Panc1 (cell line): Measurements from ENCODE around the gene DHPS. TPM values are rescaled to one million over a fixed set of nuclear protein-coding genes. Genes with fewer than 3 reads are reported as not detected.

ENCODE experiments used
- ATAC-seq: fragments of 200-7000 bp; cut with Tn5 transposase; 2 replicates; pipeline ENCODE4 v1.9.1; 2020; ENCODE audit warnings: mild to moderate bottlenecking, moderate library complexity
- BruUV-seq: library from RNA; stranded (reverse); fragments of 400-500 nt; replicated peaks from 2 replicates; lab custom pipeline; 2021; lab: Mats Ljungman, UMichigan
- CTCF ChIA-PET: fragments of 300-600 bp; sonication (Branson Sonifier 250); formaldehyde crosslinking; loops from one replicate; lab custom pipeline; 2022; ENCODE audit warnings: antibody characterized with exemption; lab: Charles Lee
- POLR2A ChIA-PET: fragments of 300-600 bp; sonication (Branson Sonifier 250); formaldehyde crosslinking; loops from one replicate; lab custom pipeline; 2022; ENCODE audit warnings: antibody characterized with exemption; lab: Charles Lee
- DNase-seq: peaks from one replicate; pipeline ENCODE4 v3.0.0-alpha.2; 2010; ENCODE audit warnings: low read depth, low spot score
- H3K27ac ChIP-seq: 2 replicates; pipeline ENCODE4 v1.5.1; 2011; ENCODE audit warnings: mild to moderate bottlenecking, low read length, inconsistent platforms
- H3K27me3 ChIP-seq: fragments of 200-500 bp; sonication (Bioruptor generic); 2 replicates; pipeline ENCODE4 v1.6.0; 2014; ENCODE audit warnings: low read length, inconsistent platforms; ENCODE audit not compliant: control insufficient read depth, insufficient read depth
- H3K36me3 ChIP-seq: fragments of 200-500 bp; sonication (Bioruptor generic); 2 replicates; pipeline ENCODE4 v1.5.1; 2014; ENCODE audit warnings: inconsistent platforms, mild to moderate bottlenecking, low read length, moderate library complexity; ENCODE audit not compliant: control insufficient read depth, insufficient read depth
- H3K4me1 ChIP-seq: 2 replicates; pipeline ENCODE4 v1.5.1; 2011; ENCODE audit warnings: inconsistent platforms, mild to moderate bottlenecking, low read length, moderate library complexity; ENCODE audit not compliant: control insufficient read depth, insufficient read depth
- H3K4me3 ChIP-seq, 2 experiments: 2 replicates each; pipeline ENCODE4 v1.5.1; 2011 to 2012; ENCODE audit warnings: low read depth in 2 of 2, low read length in 2 of 2, mild to moderate bottlenecking in 2 of 2, inconsistent platforms in 1 of 2, moderate library complexity in 1 of 2
- H3K9me3 ChIP-seq: fragments of 200-500 bp; sonication (Bioruptor generic); 2 replicates; pipeline ENCODE4 v1.5.1; 2014; ENCODE audit warnings: low read depth, mild to moderate bottlenecking, inconsistent platforms, low read length, moderate library complexity; ENCODE audit not compliant: control insufficient read depth, insufficient read depth
- CTCF ChIP-seq: fragments of 450-650 bp; IDR thresholded peaks from 2 replicates; pipeline ENCODE4 v1.5.1; 2017; ENCODE audit warnings: mild to moderate bottlenecking
- POLR2AphosphoS5 ChIP-seq: IDR thresholded peaks from 2 replicates; pipeline ENCODE4 v1.6.1; 2012; ENCODE audit warnings: mild to moderate bottlenecking, low read depth, low read length, moderate library complexity
- REST ChIP-seq, 2 experiments: IDR thresholded peaks; 2 replicates each; pipeline ENCODE4 v1.6.1; 2011 to 2012; ENCODE audit warnings: low read depth in 2 of 2, control low read depth in 1 of 2, low read length in 1 of 2, mild to moderate bottlenecking in 1 of 2, moderate library complexity in 1 of 2; ENCODE audit not compliant: insufficient read depth in 1 of 2
- SIN3A ChIP-seq: IDR thresholded peaks from 2 replicates; pipeline ENCODE4 v1.6.1; 2012; ENCODE audit warnings: low read depth, mild to moderate bottlenecking, low read length, moderate library complexity, borderline replicate concordance; ENCODE audit not compliant: insufficient read depth
- TCF7L2 ChIP-seq: IDR thresholded peaks from 2 replicates; pipeline ENCODE4 v1.6.1; 2011; ENCODE audit warnings: mild to moderate bottlenecking, low read depth, low read length, inconsistent platforms
- in situ Hi-C: cut with HindIII; loops from 2 replicates; pipeline ENCODE4 v1.10.0; 2016; ENCODE audit warnings: low sequenced_read_pairs, low pct_unique_long_range_greater_than_20kb
- intact Hi-C: fragments of 100-400 bp; cut with micrococcal nuclease; formaldehyde crosslinking; loops from one replicate; pipeline ENCODE4 v1.10.0; 2022; ENCODE audit not compliant: unreplicated experiment
- total RNA-seq: library from RNA; stranded (reverse); gene quantifications from one replicate; pipeline ENCODE4 v1.2.1, GENCODE V29; 2021; ENCODE audit not compliant: unreplicated experiment

Gene DHPS
- total RNA-seq, 1 experiment from 2014 or later = 76.9 TPM

GRCh38 chr19:12720296-12720695, 38.6 kb upstream of the DHPS start:
- intact Hi-C loops = no loop called here
- Histone ChIP-seq H3K9me3 (no peaks in the 10 kb centered on the region), H3K27me3 (no peaks in the 10 kb centered on the region), H3K36me3 (peaks cover 3% of the 10 kb centered on the region), H3K4me3 (peak overlapping the region; percentile 83 to 96), H3K27ac (peak overlapping the region; percentile 98), H3K4me1 (peaks cover 5% of the 10 kb centered on the region)
- in situ Hi-C loops = no loop called here
- no peak for TF ChIP-seq REST (IDR thresholded peaks at IDR 0.05; ENCODE audit: insufficient read depth in 1 of 2, low read depth in 2 of 2, low read length in 1 of 2)
- no peak for TF ChIP-seq CTCF
- no peak for TF ChIP-seq SIN3A
- no peak for TF ChIP-seq TCF7L2
- ChIA-PET CTCF (no interaction called here), POLR2A (no interaction called here)
- ATAC-seq = no peak
- no peak for DNase-seq
- BruUV-seq = no TSS peak

GRCh38 chr19:12715929-12716328, 34.2 kb upstream of the DHPS start:
- BruUV-seq = no TSS peak
- Histone ChIP-seq H3K27ac (no peak overlapping the region), H3K27me3 (no peaks in the 10 kb centered on the region), H3K4me1 (peaks cover 5% of the 10 kb centered on the region), H3K9me3 (no peaks in the 10 kb centered on the region), H3K4me3 (no peak overlapping the region), H3K36me3 (peaks cover 3% of the 10 kb centered on the region)
- no peak for ATAC-seq
- intact Hi-C loops (no loop called here), in situ Hi-C loops (no loop called here)
- TF ChIP-seq TCF7L2 = no peak
- no peak for TF ChIP-seq POLR2AphosphoS5
- TF ChIP-seq SIN3A = no peak
- TF ChIP-seq CTCF = no peak
- no peak for TF ChIP-seq REST (IDR thresholded peaks at IDR 0.05; ENCODE audit: insufficient read depth in 1 of 2, low read depth in 2 of 2, low read length in 1 of 2)
- POLR2A ChIA-PET = interaction anchor here (0.6 kb wide), 2 partner anchors 35 to 1503 kb away, joined by 3 to 5 read pairs; no protein-coding TSS in a partner anchor
- CTCF ChIA-PET = interaction anchor here (1.3 kb wide), 1 partner anchor 80 kb away, joined by 5 read pairs; no protein-coding TSS in a partner anchor
- DNase-seq = no peak
